HG03571 (cell line): Measurements from ENCODE around the gene OOEP.
A peak's percentile ranks its signal among the peaks of the same experiment; 100 is the strongest.
"Not testable (repeated sequence)": the region's sequence is repeated elsewhere in the genome, so short reads cannot be mapped to it uniquely, and the experiment has no call there.

Experiments used
- ATAC-seq: cut with Tn5 transposase; IDR thresholded peaks from one replicate; pipeline ENCODE4 v1.9.1; 2021; ENCODE audit not compliant: unreplicated experiment

The OOEP gene

DNA sequence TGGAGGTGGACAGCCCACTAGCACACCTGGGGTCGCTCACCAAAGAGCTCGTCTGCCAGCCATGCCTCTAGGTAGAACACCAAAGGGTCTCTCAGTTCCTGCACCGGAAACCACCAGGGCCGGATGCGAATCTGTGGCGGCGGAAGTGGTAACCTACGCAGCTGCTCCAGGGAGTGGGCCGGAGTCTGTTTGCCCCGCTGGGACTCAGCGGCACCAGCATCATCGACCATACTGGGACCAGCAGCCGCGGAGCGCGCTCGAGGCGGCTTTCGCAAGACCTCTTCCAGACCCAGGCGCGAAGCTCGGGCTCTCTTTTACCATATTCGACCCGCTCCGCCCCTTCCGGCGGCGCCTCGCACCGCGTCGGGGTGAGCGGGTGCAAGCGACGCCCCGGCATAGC lies at the start of gene OOEP:
OOEP (minus strand) TSS at position 335 of the 400 bp plus-strand sequence; CDS start at position 230, 105 bp downstream.
- ATAC-seq: no peak

DNA sequence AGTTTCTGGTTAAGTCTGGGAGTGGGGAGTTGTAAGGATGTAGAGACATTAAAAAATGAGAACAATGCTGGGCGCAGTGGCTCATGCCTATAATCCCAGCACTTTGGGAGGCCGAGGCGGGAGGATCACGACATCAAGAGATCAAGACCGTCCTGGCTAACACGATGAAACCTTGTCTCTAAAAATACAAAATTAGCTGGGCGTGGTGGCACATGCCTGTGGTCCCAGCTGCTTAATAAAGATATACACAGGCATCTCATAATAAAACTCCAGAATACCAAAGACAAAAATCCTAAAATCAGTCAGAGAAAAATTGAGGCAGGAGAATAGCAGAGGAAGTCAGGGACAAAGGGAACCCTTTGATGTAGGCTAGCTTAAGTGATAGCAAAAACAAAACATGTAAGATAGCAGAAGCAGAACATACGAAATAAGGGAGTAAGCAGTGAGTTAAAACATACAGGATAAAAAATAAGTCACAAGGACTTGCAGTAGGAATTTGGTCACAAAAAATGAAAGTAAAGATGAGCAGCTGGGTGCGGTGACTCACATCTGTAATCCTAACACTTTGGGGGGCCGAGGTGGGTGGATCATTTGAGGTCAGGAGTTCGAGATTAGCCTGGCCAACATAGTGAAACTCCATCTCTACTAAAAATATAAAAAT lies 48.5 kb upstream of the OOEP start:
- no peak for ATAC-seq

DNA sequence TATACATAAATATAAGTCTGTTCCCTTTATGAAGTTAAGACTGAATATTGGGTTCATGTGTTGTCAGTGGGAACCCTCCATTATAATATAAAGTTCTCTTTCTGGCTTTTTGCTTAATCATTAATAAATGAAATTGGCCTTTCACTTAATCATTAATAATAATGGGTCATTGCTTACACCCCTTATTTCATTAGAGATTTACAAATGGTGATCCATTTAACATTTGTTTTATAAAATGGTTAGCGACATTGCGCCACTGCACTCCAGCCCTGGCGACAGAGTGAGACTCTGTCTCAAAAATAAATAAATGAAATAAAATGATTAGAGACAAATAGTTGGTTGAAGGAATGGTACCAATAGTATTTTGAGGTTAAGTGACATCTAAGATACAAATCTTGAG lies 43.4 kb upstream of the OOEP start:
- ATAC-seq: no peak

DNA sequence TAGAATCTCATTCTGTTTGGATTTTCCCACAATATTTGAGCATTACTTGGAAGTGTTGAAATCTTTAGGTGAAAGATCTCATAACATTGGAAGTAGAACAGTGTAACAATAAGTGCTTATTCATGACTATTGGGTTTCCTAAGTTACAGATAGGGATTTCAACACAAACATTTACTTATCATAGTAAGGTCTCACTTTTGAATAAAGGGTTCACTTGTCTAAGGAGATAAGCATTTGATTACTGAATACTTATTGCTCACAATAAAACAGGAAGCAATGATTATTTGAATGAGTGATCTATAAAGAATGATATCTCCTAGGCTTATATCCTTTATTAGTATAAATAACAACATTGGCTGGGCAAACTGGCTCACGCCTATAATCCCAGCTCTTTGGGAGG lies 39.7 kb upstream of the OOEP start:
- no peak for ATAC-seq

DNA sequence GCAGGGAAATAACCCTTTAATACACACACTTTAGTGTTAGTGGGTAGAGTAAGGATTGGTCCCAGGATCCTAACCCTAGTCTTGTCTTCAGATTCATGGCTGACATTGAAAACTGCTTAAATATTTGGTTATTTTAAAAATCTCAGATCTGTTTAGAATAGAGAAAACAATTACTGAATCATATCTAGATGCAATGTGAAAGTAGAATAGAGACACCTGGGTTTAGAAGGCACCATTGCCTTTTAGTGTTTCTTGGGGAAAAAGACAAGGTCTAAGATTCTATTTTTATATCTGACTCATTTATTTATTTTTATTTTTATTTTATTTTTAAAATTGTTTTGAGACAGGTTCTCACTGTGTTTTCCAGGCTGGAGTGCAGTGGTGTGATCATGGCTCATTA lies 31.0 kb upstream of the OOEP start:
- ATAC-seq: no peak

DNA sequence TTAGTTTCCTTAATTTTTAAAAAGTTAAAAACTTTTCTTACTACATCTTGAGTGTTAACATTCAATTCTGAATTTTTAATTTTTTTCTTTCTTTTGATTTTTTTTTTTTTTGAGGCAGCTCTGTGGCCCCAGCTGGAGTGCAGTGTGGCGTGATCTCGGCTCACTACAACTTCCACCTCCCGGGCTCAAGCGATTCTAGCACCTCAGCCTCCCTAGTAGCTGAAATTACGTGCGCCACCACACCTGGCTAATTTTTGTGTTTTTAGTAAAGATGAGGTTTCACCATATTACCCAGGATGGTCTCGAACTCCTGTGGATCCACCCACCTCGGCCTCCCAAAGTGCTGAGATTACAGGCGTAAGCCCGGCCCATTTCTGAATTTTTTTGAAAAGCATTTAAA lies 26.2 kb upstream of the OOEP start:
- no peak for ATAC-seq

DNA sequence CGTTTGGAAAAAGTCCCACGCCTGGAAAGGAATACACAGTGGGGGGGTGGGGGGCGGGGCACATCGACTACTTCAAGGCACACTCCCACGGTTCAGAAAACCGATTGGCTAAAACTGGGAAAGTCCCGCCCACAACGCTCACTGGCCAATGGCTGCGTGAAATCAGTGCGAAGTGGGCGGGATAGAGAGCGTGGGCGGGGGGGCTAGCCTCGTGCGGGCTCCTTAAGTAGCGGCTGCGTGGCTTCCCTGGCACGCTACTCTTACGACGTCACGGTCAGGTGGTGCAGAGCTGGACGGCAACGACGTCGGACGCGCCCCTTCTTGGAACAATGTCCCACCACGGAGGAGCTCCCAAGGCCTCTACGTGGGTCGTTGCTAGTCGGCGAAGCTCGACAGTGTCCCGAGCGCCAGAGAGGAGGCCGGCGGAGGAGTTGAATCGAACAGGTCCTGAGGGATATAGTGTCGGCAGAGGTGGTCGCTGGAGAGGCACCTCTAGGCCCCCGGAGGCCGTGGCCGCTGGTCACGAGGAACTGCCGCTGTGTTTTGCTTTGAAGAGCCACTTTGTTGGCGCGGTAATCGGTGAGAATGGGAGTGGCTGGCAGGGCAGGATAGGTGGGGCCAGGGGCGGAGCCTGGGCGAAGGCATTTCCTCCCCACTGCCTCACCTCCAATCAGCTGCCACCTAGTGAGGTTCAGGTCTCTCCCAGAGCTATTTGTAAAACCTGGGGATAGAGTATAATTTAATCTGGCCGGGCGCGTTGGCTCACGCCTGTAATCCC lies 25.1 kb upstream of the OOEP start, which contains the start of gene DDX43:
DDX43 (plus strand) TSS at position 252 of the 778 bp plus-strand sequence; CDS start at position 330, 78 bp downstream.
- peak; percentile 73 for ATAC-seq

DNA sequence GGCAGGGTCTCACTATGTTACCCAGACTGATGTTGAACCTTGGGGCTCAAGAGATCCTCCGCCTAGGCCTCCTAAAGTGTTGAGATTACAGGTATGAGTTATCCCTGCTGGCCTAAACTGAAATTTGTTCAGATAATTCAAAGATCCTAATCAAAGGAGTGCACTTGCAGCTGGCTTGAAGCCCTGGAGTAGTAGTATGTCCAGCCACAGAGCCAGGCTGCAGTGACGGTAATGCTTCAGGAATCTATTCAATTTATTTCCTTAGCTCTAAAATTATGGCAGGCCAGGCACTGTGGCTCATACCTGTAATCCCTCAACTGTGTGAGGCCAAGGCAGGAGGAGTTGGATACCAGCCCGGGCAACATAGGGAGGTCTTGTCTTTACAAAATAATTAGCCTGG lies 23.6 kb upstream of the OOEP start:
- ATAC-seq: no peak

DNA sequence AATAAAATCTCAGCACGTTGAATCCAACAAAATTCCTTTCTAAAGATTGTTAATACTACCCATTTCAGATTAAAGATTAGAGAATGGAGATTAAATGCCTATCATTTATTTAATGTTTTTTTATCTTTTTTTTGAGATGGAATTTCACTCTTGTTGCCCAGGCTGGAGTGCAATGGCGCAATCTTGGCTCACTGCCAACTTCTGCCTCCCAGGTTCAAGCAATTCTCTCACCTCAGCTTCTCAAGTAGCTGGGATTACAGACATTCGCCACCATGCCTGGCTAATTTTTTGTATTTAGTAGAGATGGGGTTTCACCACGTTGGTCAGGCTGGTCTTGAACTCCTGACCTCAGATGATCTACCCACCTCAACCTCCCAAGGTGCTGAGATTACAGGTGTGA lies 22.5 kb upstream of the OOEP start:
- ATAC-seq: not testable (repeated sequence)

DNA sequence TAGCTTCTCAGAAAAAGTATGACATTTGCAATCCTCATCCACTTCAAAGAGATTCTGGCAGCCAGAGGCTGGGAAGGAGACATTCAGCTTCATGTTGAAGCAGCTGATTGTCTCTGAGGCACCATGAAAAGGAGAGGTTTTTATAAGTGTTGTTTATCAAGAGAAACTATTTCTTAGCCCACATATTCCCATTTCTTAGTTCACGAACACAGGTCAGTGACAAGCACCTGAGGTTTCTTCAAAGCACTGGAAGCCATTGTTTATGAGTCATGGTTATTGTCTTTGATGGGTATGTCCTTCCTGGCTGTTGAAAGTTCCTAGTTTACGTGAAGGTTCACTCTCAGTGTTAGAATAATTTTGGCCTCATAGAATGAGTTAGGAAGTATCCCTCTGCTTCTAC lies 22.0 kb upstream of the OOEP start:
- no peak for ATAC-seq

DNA sequence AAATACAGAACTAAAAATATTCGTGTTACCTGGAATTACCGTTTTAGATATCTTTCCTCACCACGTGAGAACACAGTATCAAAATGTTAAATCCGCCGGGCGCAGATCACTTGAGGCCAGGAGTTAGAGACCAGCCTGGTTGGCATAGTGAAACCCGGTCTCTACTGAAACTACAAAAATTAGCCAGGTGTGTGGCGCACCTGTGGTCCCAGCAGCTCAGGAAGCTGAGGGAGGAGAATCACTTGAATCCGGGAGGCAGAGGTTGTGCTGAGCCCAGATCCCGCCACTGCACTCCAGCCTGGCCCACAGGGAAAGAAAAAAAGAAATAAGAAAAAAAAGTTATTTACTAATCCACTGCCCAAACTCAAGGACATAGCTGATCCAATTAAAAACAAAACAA lies 20.2 kb upstream of the OOEP start:
- ATAC-seq: no peak

DNA sequence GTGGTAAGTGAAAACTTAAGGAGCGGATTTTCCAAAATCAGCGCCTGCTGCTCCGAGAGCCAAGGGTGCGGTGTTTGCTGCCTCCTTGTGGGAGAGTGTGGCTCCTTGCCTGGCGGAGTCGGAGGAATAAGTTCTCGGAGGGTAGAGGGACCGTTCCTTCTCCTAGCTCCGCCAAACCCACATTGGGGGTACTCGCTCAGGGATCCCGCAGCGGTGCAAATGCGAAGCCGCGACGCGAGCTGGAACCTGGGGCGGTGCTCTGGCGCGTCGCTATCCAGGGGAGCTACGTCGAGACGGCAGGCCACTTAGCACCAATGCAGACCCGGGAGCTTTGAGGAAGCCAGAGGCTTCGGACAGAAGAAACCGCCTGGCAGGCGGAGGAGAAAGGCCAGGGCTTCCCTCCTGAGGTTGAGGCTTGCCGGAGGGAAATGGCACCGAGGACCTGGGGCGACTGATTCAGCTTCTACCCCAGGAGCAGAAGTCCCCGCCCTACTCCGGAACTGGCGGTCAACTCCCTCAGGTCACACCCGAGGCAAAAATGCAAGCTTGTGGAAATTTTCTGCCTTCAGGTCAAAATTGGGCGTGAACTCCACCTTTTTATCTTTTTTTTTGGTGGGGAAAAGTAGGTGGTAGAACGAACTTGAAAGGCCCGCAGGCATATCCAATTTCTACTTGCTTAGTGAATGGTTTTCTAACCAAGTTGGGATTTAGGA lies 19.3 kb upstream of the OOEP start:
- peak; percentile 61 for ATAC-seq

DNA sequence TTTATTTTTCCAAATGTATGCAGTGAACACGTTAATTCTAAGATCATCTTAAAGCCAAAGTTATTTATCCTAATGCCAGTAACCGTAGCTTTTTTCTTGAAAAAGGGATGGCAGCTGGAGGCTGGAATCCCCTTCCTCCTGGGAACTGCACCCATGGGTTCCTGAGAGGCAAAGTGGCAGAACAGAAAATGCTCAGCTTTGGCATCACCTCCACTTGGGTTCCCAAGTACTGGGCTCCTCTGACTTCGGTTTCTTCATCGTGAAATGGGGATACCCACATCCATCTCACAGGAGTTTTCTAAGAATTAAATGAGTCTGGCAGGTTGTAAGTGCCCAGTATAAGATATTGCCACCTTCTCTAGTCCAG lies 18.7 kb upstream of the OOEP start:
- peak; percentile 16 for ATAC-seq

DNA sequence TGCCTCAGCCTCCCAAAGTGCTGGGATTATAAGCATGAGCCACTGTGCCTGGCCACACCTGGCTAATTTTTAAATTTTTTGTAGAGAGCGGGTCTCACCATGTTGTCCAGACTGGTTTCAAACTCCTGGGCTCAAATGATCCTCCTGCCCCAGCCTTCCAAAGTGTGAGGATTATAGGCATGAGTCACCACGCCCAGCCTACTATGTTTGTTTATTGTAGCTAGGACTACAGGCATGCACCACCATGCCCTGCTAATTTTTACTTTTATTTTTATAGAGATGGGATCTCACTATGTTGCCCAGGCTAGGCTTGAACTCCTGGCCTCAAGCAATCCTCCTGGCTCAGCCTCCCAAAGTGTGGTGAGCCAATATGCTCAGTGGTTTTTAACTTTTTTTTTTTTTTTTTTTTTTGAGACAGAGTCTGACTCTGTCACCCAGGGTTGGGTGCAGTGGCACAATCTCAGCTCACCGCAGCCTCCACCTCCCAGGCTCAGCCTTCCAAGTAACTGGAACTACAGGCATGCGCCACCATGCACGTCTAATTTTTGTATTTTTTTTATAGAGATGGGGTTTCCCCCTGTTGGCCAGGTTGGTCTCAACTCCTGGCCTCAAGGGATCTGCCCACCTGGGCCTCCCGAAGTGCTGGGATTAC lies 12.9 kb upstream of the OOEP start:
- no peak for ATAC-seq

DNA sequence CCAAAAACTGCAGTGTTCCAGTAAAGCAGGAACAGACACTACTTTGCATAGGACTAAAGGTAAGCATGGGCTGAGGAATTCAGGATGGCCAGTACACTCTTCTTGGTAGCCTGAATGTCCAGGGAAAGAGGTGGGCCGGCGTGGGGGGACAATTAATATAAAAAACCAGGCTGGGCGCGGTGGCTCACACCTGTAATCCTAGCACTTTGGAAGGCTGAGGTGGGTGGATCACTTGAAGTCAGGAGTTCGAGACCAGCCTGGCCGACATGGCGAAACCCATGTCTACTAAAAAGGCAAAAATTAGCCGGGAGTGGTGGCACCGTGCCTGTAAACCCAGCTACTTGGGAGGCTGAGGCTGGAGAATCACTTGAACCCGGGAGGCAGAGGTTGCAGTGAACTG lies 11.8 kb upstream of the OOEP start:
- not testable (repeated sequence) for ATAC-seq

DNA sequence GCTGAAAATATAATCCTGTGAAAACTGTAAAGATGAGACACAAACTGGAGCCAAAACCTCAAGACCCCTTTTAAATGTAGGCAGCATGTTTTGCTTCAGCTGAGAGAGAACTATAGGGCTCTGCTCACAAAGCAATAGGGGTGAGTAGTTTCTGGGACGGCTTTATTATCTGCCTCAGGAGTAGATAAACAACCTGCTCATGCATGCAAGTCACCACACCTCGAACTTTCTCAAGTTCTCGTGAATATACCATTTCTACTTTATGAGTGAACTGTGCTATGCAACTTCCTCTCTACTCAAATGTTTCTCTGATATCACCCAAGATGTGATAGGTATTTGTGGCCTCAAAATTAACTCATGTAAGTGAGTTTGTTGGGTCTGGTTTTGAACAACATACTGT lies 7.5 kb upstream of the OOEP start:
- no peak for ATAC-seq

DNA sequence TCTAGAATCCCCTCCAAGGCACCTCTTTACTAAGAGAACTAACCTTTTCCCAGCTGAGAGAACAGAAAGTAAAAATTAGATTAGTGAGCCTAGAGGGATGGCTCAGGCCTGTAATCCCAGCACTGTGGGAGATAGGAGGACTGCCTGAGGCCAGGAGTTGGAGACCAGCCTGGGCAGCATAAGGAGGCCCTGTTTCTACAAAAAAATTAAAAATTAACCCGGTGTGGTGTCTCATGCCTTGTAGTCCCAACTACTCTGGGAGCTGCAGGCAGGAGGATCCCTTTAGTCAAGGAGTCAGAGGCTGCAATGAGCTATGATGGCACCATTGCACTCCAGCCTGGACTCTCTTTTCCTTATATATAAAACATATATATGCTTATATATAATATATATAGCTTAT lies 5.5 kb upstream of the OOEP start:
- ATAC-seq: no peak

DNA sequence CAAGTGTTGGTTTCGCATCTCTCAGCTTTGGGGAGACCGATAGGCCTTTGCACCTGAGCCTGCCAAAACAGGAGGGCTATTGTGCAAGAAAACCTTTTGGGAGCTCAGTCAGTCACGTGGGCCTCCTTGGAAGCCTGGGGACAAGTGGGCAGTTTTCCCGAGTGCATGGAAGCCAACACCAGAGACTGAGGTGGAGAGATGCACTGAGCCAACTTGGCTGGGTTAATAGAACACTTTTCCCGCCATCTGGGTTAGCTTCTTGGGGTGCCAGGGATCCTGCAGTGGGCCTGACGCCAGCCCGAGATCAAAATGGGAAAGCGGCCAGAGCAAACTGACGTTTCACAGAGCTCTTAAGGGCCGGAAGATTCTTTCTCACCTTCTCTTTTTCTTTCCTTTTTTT lies 2.8 kb upstream of the OOEP start:
- ATAC-seq: no peak

DNA sequence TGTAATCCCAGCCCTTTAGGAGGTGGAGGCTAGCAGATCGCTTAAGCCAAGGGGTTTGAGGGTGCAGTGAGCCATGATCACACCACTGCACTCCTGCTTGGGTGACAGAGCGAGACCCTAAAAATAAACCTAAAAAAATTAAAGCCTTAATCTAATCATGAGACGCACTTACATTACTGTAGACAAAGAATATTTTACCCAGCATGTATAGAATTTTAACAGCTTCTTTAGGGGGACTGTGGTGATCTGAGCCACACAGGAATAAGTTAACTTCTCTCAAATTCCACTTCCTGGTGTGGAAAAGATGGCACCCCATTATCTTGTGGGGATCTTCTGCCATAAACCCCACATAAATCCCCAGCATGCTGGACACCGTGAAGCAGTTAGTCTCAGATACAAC lies 2.3 kb upstream of the OOEP start:
- ATAC-seq: no peak

DNA sequence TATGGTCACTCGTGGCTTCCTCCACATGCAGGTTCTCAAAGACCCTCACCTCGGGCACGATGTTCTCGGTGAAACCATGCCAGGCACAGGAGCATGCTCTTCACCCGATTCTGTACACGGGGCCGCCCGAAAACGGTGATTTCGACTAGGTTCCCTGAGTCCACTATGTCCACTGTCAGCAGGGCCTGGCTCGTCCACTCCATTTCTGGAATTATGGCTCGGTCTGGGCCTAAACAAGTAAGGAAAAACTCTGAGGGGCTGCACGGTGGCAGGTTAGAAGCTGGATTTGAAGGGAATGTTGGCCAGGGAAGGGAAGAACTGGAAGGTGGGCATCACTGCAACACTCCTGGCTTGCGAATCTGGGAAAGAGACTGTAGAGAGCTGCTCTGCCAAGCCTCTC lies 540 bp downstream of the OOEP start:
- ATAC-seq: no peak

DNA sequence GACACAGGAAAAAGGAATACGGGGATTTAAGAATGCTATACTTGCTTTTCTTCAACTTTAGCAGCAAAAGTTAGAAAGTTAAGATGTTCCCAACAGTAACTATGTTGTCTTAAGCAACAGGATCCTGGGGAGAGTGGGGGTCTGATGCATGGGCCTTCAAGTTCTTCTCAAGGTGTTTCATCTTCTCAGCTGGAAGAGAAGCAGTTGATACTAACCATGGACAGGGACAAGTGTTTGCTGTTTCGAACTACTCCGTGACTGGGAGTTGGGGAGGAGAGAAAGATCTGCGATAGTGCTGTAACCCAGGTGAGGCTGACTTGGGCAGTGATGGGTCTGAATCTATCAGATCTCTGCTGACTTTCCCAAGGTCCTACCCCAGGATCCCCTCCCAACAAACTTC lies 1.0 kb downstream of the OOEP start:
- ATAC-seq: no peak
